ENCODE measurements around the gene MBNL1. TPM values are rescaled to one million over a fixed set of nuclear protein-coding genes. Genes with fewer than 3 reads are reported as not detected.

Gene MBNL1
- polyA plus RNA-seq, 1 donor (not counting 4 experiments of a cell fraction or from before 2014, with no cell fraction given) = 58.3 TPM

DNA sequence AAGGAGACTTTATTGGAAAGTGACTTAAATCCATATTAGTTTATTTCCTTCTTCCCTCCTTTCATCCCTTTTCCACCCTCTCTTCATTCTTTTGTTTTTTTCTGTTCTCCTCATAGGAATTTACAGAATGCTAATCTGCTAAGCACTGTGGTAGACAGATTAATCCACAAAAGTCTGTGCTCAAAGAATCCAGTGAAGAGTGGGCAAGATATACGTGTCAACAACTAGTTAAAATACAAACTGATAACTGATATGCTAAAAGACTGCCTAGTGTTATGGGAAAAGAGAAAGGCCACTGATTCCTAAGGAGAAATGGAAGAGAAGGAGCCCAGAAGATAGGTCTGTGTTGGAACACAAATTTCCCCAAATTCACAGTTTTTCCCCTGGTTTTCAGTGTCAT, 202.2 kb downstream of the MBNL1 start:
- Histone ChIP-seq H3K9me1 (ENCODE audit: control insufficient read depth, extremely low read depth, insufficient read depth, low read length) (no peaks in the 10 kb centered on the region), H3K27me3 (ENCODE audit: control insufficient read depth, extremely low read depth, insufficient read depth, low read length) (no peaks in the 10 kb centered on the region), H3K27ac (ENCODE audit: control insufficient read depth, insufficient read depth, low read length) (no peak overlapping the region), H3K36me3 (ENCODE audit: control insufficient read depth in 2 of 2, extremely low read depth in 1 of 2, insufficient read depth in 2 of 2, low read length in 2 of 2) (no peaks in the 10 kb centered on the region), H3K4me2 (ENCODE audit: control insufficient read depth, extremely low read depth, insufficient read depth, low read depth, low read length) (no peak overlapping the region), H2AFZ (ENCODE audit: control insufficient read depth, low read length) (no peak overlapping the region), H3K9ac (ENCODE audit: control insufficient read depth, extremely low read depth, insufficient read depth, low read length) (no peak overlapping the region), H4K20me1 (ENCODE audit: control insufficient read depth, extremely low read depth, insufficient read depth, low read length) (no peaks in the 10 kb centered on the region), H3K79me2 (ENCODE audit: control insufficient read depth, insufficient read depth, low read length) (no peaks in the 10 kb centered on the region), H3K4me3 (ENCODE audit: control insufficient read depth in 2 of 3, extremely low read depth in 1 of 3, insufficient read depth in 2 of 3, low read depth in 1 of 3, low read length in 3 of 3) (no peak overlapping the region), H3K9me3 (ENCODE audit: control insufficient read depth, low read depth, low read length) (no peaks in the 10 kb centered on the region), H3K4me1 (ENCODE audit: control insufficient read depth, extremely low read depth, insufficient read depth, low read length) (no peaks in the 10 kb centered on the region)
- no peak for TF ChIP-seq EZH2 (IDR thresholded peaks at IDR 0.05; ENCODE audit: low read length)
- TF ChIP-seq, protein P1, sequence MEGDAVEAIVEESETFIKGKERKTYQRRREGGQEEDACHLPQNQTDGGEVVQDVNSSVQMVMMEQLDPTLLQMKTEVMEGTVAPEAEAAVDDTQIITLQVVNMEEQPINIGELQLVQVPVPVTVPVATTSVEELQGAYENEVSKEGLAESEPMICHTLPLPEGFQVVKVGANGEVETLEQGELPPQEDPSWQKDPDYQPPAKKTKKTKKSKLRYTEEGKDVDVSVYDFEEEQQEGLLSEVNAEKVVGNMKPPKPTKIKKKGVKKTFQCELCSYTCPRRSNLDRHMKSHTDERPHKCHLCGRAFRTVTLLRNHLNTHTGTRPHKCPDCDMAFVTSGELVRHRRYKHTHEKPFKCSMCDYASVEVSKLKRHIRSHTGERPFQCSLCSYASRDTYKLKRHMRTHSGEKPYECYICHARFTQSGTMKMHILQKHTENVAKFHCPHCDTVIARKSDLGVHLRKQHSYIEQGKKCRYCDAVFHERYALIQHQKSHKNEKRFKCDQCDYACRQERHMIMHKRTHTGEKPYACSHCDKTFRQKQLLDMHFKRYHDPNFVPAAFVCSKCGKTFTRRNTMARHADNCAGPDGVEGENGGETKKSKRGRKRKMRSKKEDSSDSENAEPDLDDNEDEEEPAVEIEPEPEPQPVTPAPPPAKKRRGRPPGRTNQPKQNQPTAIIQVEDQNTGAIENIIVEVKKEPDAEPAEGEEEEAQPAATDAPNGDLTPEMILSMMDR (optimal IDR thresholded peaks at IDR 0.05 in 1 of 3, IDR thresholded peaks at IDR 0.05 in 1 of 3, conservative IDR thresholded peaks at IDR 0.05 in 1 of 3; ENCODE audit: extremely low read depth in 1 of 3, insufficient read depth in 2 of 3, low read length in 3 of 3) = no peak
- no peak for DNase-seq (ENCODE audit: low read depth, low spot score)
- no peak for FAIRE-seq
- dilution Hi-C loops (cut with MboI; ENCODE audit: extremely low pct_ligation_motif_present, low sequenced_read_pairs) = no loop called here

DNA sequence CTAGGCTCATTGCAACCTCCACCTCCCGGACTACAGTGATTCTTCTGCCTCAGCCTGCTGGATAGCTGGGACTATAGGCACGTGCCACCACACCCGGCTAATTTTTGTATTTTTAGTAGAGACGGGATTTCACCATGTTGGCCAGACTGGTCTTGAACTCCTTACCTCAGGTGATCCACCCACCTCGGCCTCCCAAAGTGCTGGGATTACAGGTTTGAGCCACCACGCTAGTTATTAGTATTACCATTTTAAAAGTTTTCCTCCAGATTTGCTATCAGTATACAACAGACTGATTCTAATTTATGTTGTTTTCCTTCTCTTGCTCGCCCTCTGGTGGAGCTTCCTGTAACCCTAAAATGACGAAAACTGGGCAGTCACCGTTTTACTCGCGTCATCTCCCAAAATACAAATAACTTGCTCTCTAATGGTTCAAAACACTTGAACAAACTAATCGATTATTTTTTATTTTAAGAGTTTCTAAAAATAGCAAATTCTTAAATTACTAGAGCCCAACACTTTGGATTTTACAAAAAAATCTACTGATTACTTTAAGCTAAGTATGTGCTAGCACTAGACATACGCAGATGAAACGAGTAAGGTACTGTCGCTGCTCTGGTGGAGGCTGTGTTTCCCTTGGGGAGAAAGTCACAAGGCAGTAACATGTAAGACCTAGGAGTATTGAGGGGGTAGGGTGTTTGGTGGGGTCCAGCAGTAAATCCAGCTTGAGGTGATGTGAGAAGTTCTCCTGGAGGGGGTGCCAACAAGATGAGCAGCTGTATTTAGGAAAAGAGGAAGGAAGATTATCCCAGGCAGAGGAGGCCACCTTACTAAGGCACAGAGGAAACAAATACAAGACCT, 203.3 kb downstream of the MBNL1 start:
- Histone ChIP-seq H2AFZ (ENCODE audit: control insufficient read depth, low read length) (peak overlapping the region; percentile 37), H3K9me1 (ENCODE audit: control insufficient read depth, extremely low read depth, insufficient read depth, low read length) (no peaks in the 10 kb centered on the region), H3K4me3 (ENCODE audit: control insufficient read depth in 2 of 3, extremely low read depth in 1 of 3, insufficient read depth in 2 of 3, low read depth in 1 of 3, low read length in 3 of 3) (peak overlapping the region in 2 of 3 experiments; percentile 2 to 23), H3K4me1 (ENCODE audit: control insufficient read depth, extremely low read depth, insufficient read depth, low read length) (no peaks in the 10 kb centered on the region), H4K20me1 (ENCODE audit: control insufficient read depth, extremely low read depth, insufficient read depth, low read length) (no peaks in the 10 kb centered on the region), H3K27me3 (ENCODE audit: control insufficient read depth, extremely low read depth, insufficient read depth, low read length) (no peaks in the 10 kb centered on the region), H3K9ac (ENCODE audit: control insufficient read depth, extremely low read depth, insufficient read depth, low read length) (peak overlapping the region; percentile 36), H3K27ac (ENCODE audit: control insufficient read depth, insufficient read depth, low read length) (no peak overlapping the region), H3K79me2 (ENCODE audit: control insufficient read depth, insufficient read depth, low read length) (no peaks in the 10 kb centered on the region), H3K4me2 (ENCODE audit: control insufficient read depth, extremely low read depth, insufficient read depth, low read depth, low read length) (peak overlapping the region; percentile 72), H3K36me3 (ENCODE audit: control insufficient read depth in 2 of 2, extremely low read depth in 1 of 2, insufficient read depth in 2 of 2, low read length in 2 of 2) (no peaks in the 10 kb centered on the region), H3K9me3 (ENCODE audit: control insufficient read depth, low read depth, low read length) (no peaks in the 10 kb centered on the region)
- no peak for FAIRE-seq
- TF ChIP-seq, protein P1 (optimal IDR thresholded peaks at IDR 0.05 in 1 of 3, IDR thresholded peaks at IDR 0.05 in 1 of 3, conservative IDR thresholded peaks at IDR 0.05 in 1 of 3; ENCODE audit: extremely low read depth in 1 of 3, insufficient read depth in 2 of 3, low read length in 3 of 3) = peak; percentile 50 to 66 (median 51)
- no peak for TF ChIP-seq EZH2 (IDR thresholded peaks at IDR 0.05; ENCODE audit: low read length)
- no peak for DNase-seq (ENCODE audit: low read depth, low spot score)
- dilution Hi-C loops (cut with MboI; ENCODE audit: extremely low pct_ligation_motif_present, low sequenced_read_pairs) = no loop called here
